NCI-H748 treated with DMSO at 0.1 percent for 48 hours (cell line): ENCODE measurements around the gene SLC25A39.
"Not testable (repeated sequence)": the region's sequence is repeated elsewhere in the genome, so short reads cannot be mapped to it uniquely, and the experiment has no call there.

Source experiments
- DNase-seq: peaks from one replicate; lab custom pipeline; 2025; lab: John Stamatoyannopoulos, UW

Gene SLC25A39

DNA sequence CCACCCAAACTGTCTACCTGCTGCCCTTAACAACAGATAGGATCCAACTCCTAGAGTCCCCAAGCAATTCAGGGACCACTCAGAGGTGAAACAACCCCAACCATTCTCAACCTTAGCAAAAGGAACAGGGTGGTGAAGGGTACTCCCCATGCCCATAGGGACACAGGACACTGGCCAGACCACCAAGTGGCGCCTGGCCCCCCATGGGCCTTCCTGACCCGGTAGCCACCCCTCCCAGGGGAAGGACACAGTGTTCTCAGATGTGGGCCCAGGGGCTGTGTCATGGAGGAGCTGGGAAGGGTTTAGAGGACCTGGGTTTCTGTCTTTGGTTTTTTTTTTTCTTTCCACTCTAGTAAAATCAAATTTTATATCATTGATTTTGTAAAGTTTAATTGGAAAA is 9.7 kb upstream of the SLC25A39 start:
- DNase-seq = no peak

DNA sequence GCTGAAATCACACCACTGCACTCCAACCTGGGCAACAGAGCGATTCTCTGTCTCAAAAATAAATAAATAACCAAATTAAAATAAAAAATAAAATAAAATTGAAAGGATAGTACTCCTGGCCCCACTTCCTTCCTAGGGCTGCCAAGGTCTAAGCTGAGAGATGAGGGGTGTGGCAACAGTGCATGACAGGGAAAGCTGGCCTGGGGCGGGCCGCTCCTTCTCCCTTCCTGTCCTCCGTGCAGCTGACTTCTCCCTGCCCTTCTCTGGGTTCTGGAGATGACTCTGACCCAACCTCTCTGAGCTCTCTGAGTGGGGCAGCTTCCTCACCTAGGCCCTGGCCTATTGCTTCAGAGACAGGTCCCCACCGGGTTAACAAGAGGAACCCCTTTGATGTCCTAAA is 8.7 kb upstream of the SLC25A39 start:
- no peak for DNase-seq

DNA sequence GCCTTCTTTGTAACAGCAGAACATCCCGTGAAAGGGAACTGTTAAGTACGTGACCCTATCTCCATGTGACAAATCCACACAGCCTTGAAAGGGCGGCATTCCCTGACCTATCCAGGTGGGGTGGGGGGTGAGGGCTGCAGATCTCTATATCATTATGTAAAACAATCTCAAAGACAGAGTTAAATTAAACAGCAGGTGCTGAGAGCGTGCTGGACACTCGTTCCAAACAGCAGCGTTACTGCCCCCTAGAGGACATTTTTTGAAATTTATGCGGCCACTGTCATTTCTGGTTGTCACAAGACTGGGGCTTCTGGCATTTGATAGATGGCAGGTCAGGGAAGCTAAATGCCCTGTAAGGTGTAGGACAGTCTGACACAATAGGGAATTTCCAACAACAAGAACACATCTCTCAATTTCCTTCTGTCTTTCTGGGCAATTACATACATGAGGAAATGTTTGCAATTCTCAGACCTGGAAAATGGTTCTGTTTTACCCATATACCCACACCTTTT is 6.7 kb upstream of the SLC25A39 start:
- DNase-seq = peak; percentile 77

DNA sequence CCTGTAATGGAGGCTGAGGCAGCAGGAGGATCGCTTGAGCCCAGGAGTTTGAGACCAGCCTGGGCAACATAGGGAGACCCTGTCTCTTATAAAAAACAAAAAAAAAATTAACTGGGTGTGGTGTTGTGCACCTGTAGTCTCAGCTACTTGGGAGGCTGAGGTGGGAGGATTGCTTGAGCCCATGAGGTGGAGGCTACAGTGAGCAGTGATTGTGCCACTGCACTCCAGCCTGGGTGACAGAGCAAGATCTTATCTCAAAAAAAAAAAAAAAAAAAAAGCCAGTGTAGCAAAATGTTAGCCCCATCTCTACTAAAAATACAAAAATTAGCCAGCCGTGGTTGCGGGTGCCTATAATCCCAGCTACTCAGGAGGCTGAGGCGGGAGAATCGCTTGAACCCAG is 5.6 kb upstream of the SLC25A39 start:
- not testable (repeated sequence) for DNase-seq

DNA sequence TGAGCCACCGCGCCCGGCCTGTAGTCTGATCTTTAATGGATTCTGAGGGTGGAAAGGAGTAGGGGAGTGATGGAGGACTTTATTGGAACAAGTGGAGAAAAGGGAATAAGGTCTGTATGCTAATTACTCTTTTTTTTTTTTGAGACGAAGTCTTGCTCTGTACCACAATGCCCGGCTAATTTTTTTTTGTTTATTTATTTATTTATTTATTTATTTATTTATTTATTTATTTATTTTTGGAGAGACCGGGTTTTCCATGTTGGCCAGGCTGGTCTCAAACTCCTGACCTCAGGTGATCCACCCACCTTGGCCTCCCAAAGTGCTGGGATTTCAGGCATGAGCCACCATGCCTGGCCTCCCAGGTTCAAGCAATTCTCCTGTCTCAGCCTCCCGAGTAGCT is 4.9 kb upstream of the SLC25A39 start:
- not testable (repeated sequence) for DNase-seq

DNA sequence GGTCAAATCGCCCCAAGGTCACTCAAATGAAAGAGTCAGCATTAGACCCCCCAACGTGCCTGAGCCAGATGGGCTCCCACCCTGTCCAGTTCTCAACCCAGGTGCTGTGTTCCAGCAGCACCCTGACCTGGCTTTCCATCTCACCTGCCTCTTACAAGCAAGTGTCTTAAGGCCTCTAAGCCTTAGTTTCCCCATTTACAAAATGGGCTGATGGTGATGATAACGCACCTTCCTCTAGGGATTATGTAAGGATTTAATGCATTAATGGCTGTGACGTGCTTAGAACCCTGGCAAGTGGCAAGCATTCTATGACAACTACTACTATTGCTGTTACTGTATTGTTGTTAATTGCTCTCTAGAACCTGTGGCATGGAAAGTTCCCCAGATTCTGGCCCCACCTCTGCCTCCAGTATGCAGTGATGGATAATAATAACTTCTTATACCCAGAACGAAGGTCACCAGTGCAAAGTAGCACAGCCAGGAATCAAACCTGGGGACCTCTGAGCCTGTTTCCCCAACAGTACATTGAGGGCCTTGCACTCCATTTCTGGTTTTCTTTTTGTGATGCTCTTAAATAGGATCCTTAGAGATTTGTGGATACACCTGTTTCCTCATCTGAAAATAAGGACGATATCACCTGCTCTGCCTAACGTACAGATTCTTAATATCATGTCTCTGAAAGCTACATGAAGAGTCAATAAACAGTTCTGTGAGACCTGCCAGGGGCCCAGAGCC is 3.3 kb upstream of the SLC25A39 start:
- DNase-seq = no peak

DNA sequence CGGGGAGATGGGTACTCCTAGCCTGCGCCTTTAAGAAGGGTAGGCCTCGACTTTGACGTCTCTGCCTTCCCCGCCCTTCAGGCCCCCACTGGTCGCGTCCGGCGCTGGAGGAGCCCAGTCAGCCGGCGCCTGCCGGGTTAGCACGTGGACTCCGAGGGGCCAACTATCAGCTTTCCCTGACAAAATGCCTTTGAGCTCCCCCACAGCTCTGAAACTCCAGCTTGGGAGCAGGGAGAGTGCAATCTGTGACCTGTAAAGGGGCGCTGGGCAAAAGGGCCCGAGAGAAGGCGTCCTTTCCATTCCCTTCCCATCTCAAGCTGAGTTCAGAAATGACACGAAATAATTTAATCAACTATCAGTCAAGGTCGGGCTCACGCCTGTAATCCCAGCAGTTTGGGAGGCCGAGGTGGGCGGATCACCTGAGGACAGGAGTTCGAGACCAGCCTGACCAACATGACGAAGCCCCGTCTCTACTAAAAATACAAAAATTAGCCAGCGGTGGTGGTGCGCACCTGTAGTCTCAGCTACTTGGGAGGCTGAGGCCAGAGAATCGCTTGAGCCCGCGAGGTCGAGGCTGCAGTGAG is 2.3 kb upstream of the SLC25A39 start:
- DNase-seq = peak; percentile 88

DNA sequence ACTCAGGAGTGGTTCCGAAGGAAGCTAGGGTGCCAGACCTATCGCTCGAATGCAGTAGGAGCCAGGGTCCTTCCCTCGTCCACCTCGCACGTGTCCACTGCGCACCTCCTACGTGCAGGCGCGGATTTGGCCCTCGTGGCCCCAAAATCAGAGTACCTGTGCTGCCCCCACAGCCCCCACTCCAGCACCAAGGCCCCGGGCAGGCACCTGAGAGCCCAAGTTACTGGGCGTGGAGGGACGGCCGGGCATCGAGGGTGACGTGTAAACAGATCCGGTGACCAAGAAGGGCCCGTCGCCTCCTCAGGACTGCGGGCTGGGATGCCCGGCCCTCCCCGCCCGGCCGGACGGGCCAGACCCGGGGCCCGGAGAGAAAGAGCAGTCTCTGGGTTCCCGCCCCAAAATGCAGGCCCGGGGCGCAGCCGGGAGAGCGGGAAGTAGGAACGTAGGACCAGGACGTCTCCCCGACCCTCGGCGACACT is 492 bp downstream of the SLC25A39 start:
- no peak for DNase-seq

DNA sequence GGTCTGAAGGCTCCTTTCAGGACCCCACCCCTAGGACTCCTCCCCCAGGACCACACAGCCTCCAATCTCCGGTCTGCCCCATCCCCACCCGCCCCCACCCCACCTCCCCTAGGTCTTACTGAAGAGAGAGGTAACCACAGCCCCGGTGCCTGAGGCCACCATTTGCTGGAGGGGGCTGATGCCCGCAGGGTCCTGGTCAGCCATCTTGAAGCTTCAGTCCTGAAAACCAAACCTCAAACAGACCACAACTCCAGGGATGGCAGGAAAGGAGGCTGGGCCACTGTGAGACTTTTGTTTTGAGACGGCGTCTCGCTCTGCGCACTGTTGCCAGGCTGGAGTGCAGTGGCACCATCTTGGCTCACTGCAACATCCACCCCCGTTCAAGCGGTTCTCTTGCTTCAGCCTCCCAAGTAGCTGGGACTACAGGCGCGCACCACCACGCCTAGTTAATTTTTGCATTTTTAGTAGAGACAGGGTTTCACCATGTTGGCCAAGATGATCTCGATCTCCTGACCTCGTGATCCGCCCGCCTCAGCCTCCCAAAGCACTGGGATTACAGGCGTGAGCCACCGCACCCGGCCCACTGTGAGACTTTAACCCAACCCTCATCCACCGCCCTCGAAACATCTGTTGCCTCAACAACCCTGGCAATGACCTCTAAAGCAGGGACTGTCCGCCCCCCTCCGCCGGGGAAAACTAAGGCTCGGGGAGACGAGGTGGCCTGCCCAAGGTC is 1.1 kb downstream of the SLC25A39 start:
- no peak for DNase-seq

DNA sequence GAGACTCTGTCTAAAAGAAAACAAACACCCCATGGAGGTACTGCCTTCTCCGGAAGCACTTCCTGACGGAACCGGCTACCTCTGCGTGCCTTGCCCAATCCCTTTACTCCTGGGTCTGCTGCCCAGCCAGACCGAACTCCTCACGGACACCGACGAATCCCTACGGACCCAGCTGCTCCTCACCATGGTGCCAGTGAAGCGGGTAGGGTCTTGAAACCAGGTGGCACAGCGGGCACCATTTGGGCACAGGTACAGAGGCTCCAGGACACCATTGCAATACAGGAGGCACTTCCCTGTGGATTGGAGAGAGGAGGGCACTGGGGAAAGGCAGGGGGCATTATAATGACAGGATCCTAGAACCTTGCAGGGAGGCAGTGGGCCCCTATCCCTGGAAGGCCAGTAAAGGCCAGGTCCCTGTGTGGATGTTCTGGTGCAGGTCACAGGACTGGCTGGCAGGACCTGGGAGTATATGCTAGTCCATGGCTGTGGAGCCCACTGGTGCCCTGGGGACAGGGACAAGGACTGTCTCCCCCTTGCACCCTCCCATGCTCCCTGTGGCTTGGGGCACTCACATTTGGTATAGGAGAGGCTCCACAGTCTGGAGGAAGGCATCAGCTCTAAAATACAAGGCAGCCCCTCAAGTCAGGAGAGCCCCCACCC is 2.3 kb downstream of the SLC25A39 start:
- no peak for DNase-seq

DNA sequence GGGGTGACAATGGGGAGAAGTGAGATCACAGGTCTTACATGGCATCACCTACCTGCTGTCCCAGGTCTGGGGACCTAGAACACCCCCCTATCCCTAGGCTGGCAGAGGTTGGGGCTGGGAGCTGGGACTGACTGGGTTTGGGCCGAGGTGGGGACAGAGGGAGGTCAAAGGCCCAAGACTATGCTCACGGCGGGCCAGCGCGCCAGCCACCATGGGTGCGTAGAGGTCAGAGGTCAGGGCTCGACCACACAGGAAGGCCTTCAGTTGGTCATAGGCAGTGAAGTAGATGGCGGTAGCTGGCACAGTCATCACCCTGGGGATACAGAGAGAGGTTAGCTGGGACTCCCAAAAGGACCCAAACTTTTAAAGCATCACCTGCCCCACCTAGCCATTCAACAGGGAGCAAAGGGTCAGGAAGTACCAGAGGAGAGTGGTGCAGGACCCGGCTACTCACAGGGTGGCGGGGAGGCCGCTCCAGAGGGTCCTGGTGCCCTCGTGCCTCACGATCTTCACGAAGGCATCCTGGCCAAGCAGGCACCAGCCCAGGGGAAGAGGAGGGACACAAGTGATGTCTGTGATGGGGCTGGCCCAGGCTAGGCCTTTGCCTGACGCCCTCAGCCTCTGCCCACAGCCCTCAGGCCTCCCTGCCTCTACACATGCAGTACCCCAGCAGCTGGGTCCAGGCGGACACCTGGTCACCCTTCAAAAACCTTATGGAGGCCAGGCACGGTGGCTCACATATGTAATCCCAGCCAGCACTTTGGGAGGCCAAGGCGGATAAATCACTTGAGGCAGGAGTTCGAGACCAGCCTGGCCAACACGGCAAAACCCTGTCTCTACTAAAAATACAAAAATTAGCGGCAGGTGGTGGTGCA is 3.1 kb downstream of the SLC25A39 start:
- DNase-seq = no peak

DNA sequence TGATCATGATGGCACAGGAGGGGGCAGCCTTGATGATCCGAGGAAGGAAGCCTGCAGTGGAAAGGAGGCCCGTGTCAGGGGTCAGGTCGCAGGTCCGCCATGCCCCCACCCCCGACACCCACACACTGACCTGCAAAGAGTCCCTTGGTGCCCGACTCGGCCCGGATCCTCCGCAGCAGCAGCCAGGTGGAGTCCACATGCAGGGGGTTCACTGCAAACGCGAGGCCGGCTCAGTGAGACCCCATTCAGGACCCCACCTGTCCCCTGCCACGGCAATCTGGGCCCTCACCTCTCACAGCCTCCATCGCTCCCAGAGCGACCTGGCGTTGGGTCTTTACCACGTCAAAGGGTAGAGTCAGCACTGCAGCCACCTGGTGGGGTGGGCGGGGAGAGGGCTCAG is 4.6 kb downstream of the SLC25A39 start:
- DNase-seq = no peak

DNA sequence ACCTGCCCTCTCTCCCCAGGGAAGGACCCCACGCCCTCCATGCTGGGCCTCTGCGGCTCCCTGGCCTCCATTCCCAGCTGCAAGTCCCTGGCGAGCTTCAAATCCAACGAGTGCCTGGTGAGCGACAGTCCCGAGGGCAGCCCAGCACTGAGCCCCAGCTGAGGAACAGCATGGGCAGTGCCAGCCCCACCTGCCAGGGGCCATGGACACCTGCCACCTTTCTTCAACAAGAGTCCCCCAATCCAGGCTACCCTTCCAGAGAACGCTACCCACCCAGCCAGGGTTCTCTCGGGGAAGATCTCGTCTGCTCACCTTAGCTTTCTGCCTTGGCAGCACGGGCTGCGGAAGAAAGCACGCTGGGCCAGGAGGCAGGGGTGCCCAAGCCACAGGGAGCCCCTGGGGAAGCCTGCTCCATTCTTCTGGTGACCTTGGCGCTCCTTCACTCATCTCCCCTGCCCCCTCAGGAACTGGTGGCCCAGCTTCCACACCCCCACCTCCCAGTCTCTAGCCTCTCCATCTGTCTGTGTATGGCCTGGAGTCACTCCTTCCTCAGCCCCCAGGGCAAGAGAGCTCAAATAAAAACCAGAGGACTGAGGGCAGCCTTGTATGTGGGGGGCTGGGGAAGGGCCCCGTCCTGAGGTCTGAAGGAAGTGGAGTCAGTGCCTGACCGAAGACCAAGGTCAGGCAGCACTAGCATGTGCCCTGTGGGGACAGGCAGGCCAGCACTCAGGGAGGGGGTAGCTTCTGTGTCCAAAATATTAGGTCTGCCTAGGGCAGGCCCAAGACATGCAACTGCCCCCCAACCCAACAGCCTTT is 6.3 kb downstream of the SLC25A39 start:
- no peak for DNase-seq

DNA sequence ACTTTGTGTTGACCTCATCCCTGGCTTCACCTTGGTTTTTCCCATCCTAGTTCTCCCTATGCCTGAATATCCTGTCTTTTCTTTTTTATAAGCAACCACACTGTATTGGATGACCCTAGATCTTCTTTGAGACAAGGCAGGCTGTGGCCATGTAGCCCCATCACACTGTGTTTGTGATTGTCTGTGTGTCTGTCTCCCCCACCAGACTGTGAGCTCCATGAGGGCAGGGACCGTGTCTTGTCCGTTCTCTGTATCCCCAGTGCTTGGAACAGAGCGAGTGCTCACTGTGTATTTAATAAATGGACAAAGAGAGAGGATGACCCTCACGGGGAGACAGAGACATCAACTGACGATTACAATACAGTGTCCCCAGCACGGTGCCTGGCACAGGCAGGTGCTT is 7.1 kb downstream of the SLC25A39 start:
- DNase-seq = no peak

DNA sequence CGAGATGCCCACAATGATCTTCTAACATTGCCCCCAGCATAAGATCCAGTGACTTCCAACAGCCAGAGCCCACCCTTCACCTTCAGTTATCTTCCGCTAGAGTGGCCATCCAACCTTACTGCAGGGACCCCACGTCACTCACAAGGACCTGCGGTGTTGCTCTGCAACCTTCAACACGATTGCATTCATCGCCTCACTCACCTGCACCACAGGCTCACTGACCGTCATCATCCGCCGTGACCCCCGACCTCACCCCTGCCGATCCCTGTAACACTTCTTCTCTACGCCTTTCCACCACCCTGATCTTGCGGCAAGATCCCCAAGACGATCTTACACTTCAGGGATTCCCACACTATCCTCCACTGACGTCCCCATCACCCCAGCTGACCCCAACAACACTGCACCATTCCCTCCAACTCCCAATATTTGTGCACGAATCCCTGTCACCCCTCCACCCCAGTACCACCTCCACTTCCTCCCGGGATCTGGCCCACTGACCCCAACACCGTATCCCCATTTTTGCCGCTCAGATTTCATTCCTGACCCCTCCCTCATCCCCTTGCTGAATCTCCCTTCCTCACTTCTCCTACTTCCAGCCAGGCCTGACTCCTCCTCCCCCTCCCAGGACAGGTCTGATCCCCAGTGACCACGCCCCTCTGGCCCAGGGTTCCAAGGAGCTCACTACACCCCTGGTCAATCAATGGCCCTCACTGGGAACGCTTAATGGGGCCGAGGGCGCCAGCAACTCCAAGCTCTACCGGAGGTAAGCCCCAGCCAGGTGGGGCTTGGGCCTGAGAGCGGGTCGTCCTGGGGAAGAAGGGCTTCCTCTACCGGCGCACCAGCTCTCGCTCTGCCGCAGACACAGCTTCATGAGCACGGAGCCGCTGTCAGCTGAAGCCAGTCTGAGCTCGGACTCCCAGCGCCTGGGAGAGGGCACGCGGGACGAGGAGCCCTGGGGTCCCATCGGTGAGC is 8.6 kb downstream of the SLC25A39 start:
- DNase-seq = no peak

DNA sequence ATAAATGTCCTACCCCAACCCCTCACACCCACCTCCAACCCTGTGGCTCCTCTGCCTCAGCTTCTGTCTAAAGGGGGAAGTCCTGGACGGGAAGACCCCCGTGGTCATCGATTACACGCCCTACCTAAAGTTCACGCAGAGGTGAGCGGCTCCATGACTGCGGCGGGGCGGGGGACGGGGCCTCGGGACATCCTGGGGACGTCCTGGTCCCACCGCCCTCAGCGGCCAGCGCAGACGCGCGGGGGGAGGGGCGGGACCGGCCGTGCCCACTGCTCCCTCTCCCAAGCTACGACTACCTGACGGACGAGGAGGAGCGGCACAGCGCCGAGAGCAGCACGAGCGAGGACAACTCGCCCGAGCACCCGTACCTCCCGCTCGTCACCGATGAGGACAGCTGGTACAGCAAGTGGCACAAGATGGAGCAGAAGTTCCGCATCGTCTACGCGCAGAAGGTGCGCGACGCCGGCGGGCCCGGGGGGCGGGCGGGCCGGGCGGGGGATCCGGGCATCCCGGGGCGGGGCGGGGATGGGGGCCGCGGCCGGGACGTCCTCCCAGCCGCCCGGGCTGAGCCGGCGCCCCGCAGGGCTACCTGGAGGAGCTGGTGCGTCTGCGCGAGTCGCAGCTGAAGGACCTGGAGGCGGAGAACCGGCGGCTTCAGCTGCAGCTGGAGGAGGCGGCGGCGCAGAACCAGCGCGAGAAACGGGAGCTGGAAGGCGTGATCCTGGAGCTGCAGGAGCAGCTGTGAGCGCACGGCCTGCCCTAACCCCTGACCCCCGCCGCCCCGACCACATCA is 9.6 kb downstream of the SLC25A39 start:
- DNase-seq = peak; percentile 15

DNA sequence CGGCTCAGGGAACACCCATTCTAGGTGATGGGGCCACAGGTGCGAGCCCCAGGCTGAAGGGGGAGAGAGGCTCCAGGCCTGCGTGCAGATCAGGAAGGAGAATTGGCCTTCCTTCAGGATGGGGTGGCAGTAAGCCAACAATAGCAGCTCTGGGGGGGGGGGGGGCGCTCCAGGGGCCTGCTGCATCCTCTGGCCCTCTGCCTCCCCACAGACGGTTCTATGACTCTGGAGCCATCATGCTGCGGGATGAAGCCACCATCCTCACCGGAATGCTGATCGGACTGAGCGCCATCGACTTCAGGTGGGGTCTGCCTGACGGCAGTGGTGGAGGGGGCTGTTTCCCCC is 10.1 kb downstream of the SLC25A39 start:
- no peak for DNase-seq

DNA sequence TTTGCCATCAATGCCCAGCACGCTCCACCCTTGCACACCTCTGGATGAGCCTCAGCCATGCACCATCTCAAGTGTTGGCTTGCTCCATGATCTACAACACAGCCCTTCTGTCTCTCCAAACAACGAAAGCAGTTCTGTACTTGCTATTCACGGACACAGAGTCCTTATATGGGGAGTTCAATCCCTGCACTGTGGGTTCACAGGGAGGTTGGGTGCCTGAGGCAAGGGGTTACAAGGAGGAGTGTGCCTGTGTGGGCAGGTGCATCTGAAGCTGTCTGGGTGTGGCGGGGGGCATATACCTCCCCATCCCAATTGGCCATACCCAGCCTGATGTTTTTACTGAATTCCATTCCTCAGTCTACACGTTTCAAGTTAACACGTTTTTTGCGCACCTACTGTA is 10.6 kb downstream of the SLC25A39 start:
- DNase-seq = no peak
